CD4-positive, alpha-beta T cell treated with Interleukin-15 for 1 hour (primary cell): ENCODE results near the gene LPP.

Experiments used
- DNase-seq: peaks from one replicate; pipeline ENCODE4 v3.0.0-alpha.2; 2020

The LPP gene

DNA sequence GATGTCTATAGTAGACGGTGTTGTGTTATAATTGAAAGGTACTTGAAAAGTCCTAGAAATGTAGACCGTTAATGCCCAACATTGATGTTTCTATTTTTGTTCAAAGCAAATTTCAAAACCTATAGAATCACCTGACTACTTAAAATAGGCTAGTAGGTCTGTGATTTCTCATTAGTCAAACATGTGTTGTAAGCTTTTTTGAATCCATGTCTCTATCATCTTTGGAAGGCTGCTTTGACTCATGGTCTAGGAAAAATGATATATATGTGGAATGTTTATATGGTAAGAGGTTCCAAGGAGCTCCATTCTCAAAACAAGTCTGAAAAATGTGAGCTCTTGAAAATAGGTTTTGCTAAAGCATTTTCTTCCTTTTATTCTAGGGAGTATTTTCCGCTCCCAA, 375.3 kb downstream of the LPP start:
- no peak for DNase-seq

- no peak for DNase-seq
Measured at GRCh38 chr3:188530226-188530625, 376.3 kb downstream of the LPP start.

DNA sequence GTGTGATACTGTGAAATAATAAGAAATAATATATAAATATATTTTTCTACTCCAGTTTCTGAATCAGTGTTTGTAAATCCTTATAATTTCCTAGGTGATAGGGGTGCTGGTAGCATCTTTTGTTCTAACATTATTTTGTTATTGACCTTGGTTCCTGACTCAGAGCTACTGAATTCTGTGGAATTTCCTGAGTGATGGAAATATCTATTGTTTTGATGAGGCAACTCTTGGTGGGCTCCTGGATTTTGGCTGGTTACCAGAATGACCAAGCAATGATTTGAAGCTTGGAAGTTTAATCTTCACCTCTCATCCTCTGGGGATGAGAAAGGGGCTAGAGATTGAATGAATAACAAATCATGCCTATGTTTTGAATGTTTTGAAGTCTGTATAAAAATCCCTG, 377.3 kb downstream of the LPP start:
- DNase-seq = no peak

DNA sequence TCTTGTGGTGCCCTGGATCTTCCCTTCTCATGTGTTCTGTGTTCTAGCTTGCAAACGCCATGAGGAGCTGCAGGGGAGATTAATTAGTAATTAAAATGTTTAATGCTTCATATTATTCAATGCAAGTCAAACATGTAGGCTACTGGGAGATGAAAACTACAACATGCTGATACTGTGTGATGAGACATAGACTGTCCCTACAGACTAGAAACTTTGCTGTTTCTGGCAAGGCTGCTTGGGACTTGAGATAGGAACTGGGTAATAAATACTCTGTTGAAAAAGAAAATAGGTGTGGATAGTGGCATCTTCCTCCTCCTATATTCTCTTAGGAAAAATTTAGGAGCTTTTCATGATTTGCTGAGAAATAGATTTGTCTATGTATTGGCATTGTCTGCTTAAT, 379.2 kb downstream of the LPP start:
- no peak for DNase-seq

DNA sequence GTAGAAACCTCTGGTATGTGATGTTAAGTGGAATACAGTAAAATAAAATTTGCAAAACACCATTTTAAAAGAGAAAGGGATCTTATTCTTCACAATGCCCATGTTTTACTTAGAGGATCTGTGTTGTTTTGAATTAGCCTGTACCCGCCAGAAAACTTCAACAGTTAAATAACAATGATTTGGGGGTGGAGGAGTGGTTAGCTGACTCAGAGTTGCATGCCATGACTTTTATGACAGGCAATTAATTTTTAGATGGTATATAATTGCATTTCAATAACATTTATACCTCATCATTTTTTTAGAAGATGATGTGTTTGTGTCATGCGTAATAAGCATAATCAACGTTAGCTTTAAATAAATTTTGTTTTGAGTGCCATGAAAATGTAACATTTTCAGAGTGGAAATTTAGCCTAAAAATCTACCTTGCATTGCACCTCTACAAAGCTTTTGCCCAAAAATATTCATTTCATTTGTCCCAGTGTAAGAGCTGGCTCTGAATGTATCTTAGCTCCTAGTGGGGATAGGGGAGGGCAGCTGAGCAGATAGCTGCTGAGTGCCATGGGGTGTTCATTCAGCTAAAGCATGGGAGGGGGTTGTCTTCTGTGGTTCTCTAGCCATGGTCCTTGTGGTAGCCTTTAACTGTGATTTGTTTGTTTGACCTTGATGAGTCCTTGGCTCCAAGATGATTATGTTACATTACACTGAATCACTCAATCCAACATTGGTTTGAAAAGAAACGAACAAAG, 379.8 kb downstream of the LPP start:
- no peak for DNase-seq

DNA sequence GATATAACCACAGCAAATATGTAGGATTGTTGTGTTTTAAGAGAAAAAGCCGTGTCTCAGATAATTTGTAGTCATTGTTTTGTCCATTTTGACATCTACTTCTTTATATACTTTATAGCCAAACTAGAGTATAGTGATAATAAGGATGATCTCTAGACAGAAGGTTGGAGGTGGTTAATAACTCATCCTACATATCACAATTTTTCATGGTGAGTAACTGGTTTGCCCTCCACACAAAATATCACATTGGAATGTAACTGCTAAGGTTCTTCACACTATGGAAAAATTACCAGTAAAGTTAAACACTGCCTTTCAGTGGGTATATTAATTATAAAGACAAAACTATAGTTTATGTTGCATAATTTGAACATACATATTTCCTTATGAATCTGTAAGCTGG, 380.7 kb downstream of the LPP start:
- DNase-seq = no peak

DNA sequence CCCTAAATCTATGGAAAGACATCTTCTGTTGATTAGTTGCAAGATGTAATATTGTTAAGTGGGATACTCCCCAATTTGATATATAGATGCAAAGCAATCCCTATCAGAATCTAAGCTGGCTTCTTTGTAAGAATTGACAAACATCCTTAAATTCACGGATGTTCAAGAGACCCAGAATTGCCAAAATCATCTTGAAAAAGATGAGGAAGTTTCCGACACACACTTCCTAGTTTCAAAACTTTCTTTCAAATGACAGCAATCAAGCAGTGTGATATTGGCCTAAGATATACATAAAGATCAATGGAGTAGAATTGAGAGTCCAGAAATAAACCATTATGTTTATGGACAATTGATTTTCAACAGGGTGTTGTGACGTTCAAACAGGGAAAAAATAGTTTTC, 383.6 kb downstream of the LPP start:
- DNase-seq = no peak

DNA sequence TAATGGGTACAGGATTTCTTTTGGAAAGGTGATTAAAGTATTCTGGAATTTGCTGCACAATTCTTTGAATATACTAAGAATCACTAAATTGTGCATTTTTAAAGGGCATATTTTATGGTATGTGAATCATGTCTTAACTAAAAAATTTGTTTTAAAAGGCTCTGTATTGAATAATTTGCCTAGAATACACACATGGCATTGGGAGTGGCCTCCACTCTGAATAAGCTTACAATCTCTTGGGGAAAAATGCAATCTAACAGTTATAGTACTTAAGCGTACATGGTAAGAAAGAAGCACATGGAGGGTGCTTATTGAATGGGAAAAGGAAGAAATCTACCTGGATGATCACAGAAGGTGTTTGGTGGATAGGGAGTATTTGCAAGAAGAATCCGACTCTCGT, 385.1 kb downstream of the LPP start:
- no peak for DNase-seq

GRCh38 chr3:188539631-188540194, 385.8 kb downstream of the LPP start:
- DNase-seq = no peak

- DNase-seq = no peak
Measured at GRCh38 chr3:188542196-188542595, 388.2 kb downstream of the LPP start.

- no peak for DNase-seq
Measured at GRCh38 chr3:188544012-188544411, 390.1 kb downstream of the LPP start.

GRCh38 chr3:188546835-188547670, 393.1 kb downstream of the LPP start:
- no peak for DNase-seq

DNA sequence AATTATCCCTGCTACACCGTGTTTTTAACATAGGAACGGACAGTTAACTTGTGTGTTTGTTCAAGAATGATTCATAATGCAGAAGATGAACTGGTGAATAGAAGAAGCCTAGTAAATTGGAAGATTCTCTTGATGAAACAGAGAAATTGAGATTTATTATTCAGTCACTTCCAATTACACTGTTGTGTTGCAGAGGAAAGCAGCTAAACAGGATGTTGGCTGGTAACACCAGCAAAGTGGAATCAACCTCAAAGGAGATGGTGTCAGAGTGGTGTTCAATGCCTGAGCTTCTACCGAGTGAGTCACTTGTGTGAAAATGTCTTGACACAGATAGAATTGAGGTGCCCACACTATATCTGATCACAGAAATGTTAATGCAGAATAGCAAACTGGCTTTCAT, 399.6 kb downstream of the LPP start:
- peak; percentile 31 for DNase-seq

- no peak for DNase-seq
Measured at GRCh38 chr3:188554404-188554803, 400.4 kb downstream of the LPP start.

GRCh38 chr3:188557235-188557634, 403.3 kb downstream of the LPP start:
- DNase-seq = no peak

GRCh38 chr3:188558343-188559071, 404.6 kb downstream of the LPP start:
- no peak for DNase-seq

DNA sequence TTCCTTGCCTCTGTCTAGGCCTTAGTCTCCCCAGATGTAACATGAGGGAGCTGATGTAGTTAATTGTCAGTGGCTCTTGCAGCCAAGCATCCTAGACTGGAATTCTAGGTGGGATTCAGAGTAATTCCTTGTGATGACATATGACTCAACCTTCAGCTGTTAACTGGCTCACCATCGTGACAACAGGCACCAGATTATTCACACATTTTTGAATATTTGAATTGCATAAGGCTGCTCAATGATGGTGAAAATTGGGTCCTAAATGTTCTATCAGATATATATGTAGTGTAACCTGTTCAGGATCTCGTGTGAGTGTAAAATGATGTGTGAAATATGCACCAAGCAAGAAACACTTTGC, 405.1 kb downstream of the LPP start:
- no peak for DNase-seq

- DNase-seq = no peak
Measured at GRCh38 chr3:188559856-188560255, 405.9 kb downstream of the LPP start.

DNA sequence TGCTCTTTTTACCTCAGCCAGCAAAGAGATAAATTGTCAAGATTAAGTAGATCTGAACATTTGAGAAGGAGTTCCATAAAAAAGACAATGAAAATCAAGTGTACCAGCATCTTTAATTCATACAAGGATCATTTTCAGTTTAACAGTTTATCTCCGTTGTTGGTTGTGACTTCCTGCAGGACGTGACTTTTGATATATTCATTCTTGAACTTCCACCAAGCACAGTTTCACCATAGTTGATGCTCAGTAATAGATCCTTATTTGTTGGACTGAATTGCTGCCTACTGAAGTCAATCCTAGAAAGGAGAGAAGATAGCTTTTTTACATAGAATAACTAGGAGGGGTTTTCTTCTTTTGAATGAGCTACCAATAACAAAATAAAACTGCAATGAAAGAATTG, 408.2 kb downstream of the LPP start:
- DNase-seq = no peak

DNA sequence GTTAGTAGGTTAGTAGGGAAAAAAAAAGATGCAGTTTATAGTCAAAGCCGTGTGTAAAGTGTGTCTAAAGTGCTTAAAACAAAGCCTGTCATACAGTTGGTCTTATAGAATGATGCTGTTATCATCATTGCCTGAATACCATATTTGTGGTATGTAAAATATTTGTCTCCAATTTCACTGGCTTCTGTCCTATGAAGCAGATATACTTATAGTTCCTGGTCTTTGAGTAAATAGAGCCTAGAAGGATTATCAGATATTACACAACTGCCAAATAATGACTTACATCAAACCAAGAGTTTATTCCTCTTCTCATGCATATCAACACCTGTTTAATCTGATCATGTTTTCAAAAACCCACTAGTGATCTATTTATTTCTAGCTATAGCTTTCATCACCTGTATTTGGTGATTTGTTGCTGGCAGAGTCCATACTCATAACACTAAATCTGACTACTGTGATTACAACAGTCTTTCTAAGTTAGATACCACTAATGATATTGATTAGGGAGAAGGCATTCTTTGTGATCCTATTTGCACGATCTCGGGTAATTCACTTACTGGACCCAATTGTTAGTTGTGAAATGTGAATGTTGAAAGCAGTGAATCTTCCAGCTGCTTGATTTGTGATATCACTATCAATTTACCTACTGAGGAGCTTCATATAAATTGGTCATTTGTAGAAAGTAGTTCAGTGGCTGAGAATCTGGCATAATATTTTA, 413.7 kb downstream of the LPP start:
- no peak for DNase-seq

DNA sequence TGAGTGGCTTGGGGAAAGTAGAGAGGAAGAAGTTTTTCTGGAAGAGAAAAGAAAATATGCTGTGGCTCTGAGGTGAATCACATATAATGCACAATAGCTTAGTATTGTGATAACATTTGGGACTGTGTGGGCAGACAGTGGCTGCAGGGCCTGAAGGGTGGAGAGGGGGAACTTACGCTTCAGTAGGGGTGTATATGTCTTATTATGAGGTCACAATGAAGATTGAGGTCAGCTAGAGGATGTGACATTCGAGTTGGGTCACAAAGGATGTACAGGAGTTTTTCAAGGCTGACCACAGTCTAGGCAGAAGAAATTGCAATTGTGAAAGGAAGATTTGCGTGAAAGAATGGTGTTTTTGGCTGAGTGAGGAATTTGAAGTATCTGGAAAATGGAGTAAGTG, 414.8 kb downstream of the LPP start:
- DNase-seq = no peak

- DNase-seq = no peak
Measured at GRCh38 chr3:188571531-188572095, 417.7 kb downstream of the LPP start.
